Aorta (tissue), 5 donors: ENCODE measurements around the gene KLHL24. TPM values are rescaled to one million over a fixed set of nuclear protein-coding genes. Genes with fewer than 3 reads are reported as not detected.
"Not testable (repeated sequence)": the region's sequence is repeated elsewhere in the genome, so short reads cannot be mapped to it uniquely, and the experiment has no call there.

Experiments used
- ATAC-seq: fragments of 200-7000 bp; cut with Tn5 transposase; one replicate; pipeline ENCODE4 v1.9.1; 2022; ENCODE audit warnings: moderate library complexity; ENCODE audit not compliant: low FRiP score
- DNase-seq, 2 donors: peaks; one replicate each; pipeline ENCODE4 v3.0.0-alpha.2; 2020
- H3K27ac ChIP-seq, 2 donors: one replicate each; pipeline ENCODE4 v1.5.1; 2013; ENCODE audit warnings: low read length in 2 of 2, mild to moderate bottlenecking in 2 of 2, moderate library complexity in 2 of 2, control low read depth in 1 of 2, inconsistent platforms in 1 of 2, low read depth in 1 of 2
- H3K27me3 ChIP-seq, 2 donors: one replicate each; pipeline ENCODE4 v1.6.1; 2013; ENCODE audit warnings: control low read depth in 1 of 2, low read length in 1 of 2, mild to moderate bottlenecking in 1 of 2, moderate library complexity in 1 of 2; ENCODE audit not compliant: insufficient read depth in 2 of 2, control insufficient read depth in 1 of 2
- H3K36me3 ChIP-seq, 2 donors: one replicate each; pipeline ENCODE4 v1.6.1; 2013; ENCODE audit warnings: control low read depth in 1 of 2, low read length in 1 of 2, mild to moderate bottlenecking in 1 of 2; ENCODE audit not compliant: insufficient read depth in 2 of 2, control insufficient read depth in 1 of 2
- H3K4me1 ChIP-seq, 2 donors: one replicate each; pipeline ENCODE4 v1.6.1; 2013; ENCODE audit warnings: low read length in 2 of 2, control low read depth in 1 of 2, mild to moderate bottlenecking in 1 of 2, moderate library complexity in 1 of 2; ENCODE audit not compliant: insufficient read depth in 2 of 2, control insufficient read depth in 1 of 2
- H3K4me3 ChIP-seq, 2 donors: one replicate each; pipeline ENCODE4 v1.5.1; 2013; ENCODE audit warnings: low read length in 2 of 2, control low read depth in 1 of 2, mild to moderate bottlenecking in 1 of 2
- H3K9me3 ChIP-seq: one replicate; pipeline ENCODE4 v1.6.1; 2013; ENCODE audit warnings: mild to moderate bottlenecking, low read length; ENCODE audit not compliant: control insufficient read depth
- WGBS, 2 donors: extraction: QIAGEN DNeasy Blood & Tissue Kit; methylation state at CpG; one replicate each; pipeline ENCODE4 v1.1.7; 2013; 5-methylcytosine and 5-hydroxymethylcytosine counted together
- intact Hi-C, 2 donors: fragments of 100-400 bp; cut with DNase I; formaldehyde crosslinking; loops; one replicate each; pipeline versions ENCODE4 v1.14.2 to v1.15.0; 2022
- polyA plus RNA-seq, 2 donors: library from polyadenylated mRNA; stranded (reverse); fragments of 200-250 nt; gene quantifications; one replicate each; pipeline ENCODE4 v1.2.3, GENCODE V29; 2013
- total RNA-seq, 2 donors: library from RNA; stranded (reverse); fragmentation: NEBNext Ultra II Directional; extraction: Animal tissue kit (Norgen Biotek cat#: 25700); gene quantifications; one replicate each; pipeline ENCODE4 v1.2.1, GENCODE V29; 2021
- donor health status: healthy with polysubstance abuse.
- donor health status: Bipolar disorder and iron deficiency.
- donor health status: DM: no; HTN: no; CAD: no.
- donor health status: DM: no; HTN: no; CAD: no.
- donor health status: DM: yes; HTN: yes; CAD: no.

KLHL24 gene
- total and polyA plus RNA-seq, 4 donors = 10.8 to 62.6 (median 23.9) TPM

DNA sequence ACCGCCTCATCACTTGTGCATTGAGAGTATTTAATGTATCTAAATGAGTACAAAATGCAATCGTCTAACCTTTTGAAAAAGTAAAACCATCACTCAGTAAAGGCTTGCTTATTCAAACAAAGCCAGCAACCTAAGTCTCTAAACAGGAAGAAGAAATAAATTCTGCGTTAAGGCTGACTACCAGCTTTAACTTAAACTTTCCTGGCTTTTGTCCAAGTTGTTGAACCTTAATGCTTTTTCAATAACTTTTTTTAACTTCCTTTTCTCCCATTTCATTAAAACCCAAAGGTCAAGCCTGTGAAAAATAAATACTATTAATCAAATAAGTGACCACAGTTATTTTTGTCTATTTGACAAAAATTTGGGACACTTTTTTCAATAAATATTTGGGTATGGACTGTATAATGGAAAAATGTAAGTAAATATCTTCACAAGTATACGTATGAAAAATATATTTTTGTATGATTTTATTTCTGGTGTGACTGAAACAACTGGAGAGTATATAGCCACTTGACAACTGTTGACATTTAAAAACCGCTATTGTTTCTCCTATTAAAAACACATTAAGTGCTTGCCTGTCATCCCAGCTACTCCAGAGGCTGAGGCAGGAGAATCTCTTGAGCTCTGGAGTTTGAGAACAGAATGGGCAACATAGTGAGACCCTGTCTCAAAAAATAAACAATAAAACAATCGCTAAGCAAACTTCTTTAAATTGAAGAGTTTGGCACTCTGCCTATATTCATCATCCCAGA is 2.9 kb downstream of the KLHL24 start:
- Histone ChIP-seq H3K4me3 (no peak overlapping the region), H3K27me3 (no peaks in the 10 kb centered on the region), H3K27ac (no peak overlapping the region), H3K4me1 (peaks cover 0 to 4% of the 10 kb centered on the region in 2 donors), H3K9me3 (no peaks in the 10 kb centered on the region), H3K36me3 (no peaks in the 10 kb centered on the region)
- DNase-seq (no peak), ATAC-seq (no peak)
- intact Hi-C loops = loop anchor here in 1 of 2 donors (5.0 kb wide), 1 partner anchor 59 kb away; the partner anchor contains the start of gene YEATS2
- 63 to 66% methylated on average over 6 of the region's 6 CpGs for WGBS, 2 donors

DNA sequence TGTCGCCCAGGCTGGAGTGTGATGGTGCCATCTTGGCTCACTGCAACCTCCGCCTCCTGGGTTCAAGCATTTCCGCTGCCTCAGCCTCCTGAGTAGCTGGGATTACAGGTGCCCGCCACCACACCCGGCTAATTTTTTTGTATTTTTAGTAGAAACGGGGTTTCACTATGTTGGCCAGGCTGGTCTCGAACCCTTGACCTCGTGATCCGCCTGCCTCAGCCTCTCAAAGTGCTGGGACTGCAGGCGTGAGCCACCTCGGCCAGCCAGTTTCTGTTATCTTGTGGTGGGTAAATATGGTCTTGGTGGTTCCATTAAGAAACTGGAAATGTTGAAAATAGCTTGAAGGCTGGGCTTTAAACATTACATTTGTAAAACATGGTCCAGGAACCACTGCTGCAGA is 5.2 kb downstream of the KLHL24 start:
- ATAC-seq, DNase-seq, H3K4me1 ChIP-seq, H3K36me3 ChIP-seq, H3K27me3 ChIP-seq, intact Hi-C loops, H3K9me3 ChIP-seq, H3K27ac ChIP-seq, H3K4me3 ChIP-seq: not testable (repeated sequence)
- 84 to 96% methylated on average over 9 to 11 of the region's 11 CpGs for WGBS, 2 donors

DNA sequence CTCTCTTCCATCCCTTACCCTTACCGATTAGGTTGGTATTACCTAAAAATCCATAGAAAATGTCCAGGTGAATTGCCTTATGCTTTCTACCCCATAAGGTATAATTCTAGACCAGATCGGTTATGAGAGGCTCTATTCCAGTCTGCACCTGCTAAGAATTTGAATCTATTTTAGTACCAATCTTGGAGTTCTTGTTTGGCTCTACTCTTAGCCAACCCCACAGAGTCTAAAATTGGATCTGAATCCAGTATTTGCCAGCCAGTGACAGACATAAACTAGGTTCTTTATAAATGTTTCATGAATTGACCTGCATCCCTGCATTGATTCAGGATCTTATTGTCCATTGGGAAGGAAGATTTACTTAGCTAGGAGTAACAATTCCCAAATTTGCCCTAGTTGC is 6.5 kb downstream of the KLHL24 start:
- Histone ChIP-seq H3K4me1 (peaks cover 0 to 4% of the 10 kb centered on the region in 2 donors), H3K27ac (no peak overlapping the region), H3K4me3 (no peak overlapping the region), H3K9me3 (no peaks in the 10 kb centered on the region), H3K27me3 (no peaks in the 10 kb centered on the region), H3K36me3 (no peaks in the 10 kb centered on the region)
- intact Hi-C loops = no loop called here
- no peak for ATAC-seq
- no peak for DNase-seq
- 7 to 52% methylated on average over 2 of the region's 2 CpGs for WGBS, 2 donors

DNA sequence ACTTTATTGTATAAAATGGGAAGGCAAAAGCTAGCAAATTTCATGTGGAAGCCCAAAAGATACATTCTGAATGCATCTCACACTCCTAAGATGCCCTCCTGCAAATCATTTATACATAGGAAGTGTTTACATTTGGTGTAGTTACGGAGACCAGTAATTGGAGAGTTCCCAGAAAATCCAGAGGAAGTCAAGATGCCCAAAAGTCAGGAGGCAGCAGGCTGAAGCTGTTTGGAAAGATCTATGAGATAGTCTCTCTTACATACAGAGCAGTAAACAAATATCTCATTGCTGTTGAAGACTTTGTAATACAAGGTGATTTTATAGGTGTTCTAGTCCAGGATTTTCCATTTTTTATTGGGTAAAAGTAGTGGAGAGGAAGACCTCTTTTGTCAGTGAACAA is 8.8 kb downstream of the KLHL24 start:
- WGBS, 2 donors = 79 to 81% methylated on average over 1 of the region's 1 CpG
- intact Hi-C loops = no loop called here
- no peak overlapping the region for H3K27ac ChIP-seq

DNA sequence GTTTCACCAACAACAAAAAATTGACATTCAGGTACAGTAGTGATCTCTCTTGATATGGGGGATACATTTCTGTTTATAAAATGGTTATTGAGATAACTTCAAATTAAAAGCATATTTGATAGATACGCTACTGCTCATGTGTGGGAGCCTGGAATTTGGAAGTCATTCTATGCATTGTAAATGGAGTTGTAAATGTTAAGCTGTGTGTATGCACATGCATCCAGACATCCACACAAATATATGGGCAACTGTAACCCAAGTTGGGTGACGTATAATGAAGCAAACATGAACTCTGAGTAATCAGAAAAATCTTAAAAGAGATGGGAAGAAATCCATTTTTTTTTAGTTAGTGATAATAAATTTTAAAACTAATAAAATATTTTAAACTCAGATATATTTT is 9.8 kb downstream of the KLHL24 start:
- 93 to 96% methylated on average over 2 of the region's 2 CpGs for WGBS, 2 donors
- intact Hi-C loops = no loop called here

More for the DNA sequence above, 8.8 kb downstream of the KLHL24 start:
- Histone ChIP-seq H3K27me3 (no peaks in the 10 kb centered on the region), H3K4me1 (peaks cover 0 to 4% of the 10 kb centered on the region in 2 donors), H3K4me3 (no peak overlapping the region), H3K9me3 (no peaks in the 10 kb centered on the region), H3K36me3 (no peaks in the 10 kb centered on the region)
- DNase-seq (no peak), ATAC-seq (no peak)

DNA sequence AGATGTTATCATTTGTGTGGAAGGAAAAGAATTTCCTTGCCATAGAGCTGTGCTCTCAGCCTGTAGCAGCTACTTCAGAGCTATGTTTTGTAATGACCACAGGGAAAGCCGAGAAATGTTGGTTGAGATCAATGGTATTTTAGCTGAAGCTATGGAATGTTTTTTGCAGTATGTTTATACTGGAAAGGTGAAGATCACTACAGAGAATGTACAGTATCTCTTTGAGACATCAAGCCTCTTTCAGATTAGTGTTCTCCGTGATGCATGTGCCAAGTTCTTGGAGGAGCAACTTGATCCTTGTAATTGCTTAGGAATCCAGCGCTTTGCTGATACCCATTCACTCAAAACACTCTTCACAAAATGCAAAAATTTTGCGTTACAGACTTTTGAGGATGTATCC is 15.1 kb downstream of the KLHL24 start:
- ATAC-seq (no peak), DNase-seq (no peak)
- Histone ChIP-seq H3K4me1 (peaks cover 2% of the 10 kb centered on the region in 2 donors), H3K27ac (no peak overlapping the region), H3K9me3 (peaks cover 4% of the 10 kb centered on the region), H3K36me3 (peaks cover 7 to 9% of the 10 kb centered on the region in 2 donors), H3K4me3 (no peak overlapping the region), H3K27me3 (no peaks in the 10 kb centered on the region)
- 94 to 95% methylated on average over 4 of the region's 4 CpGs for WGBS, 2 donors
- intact Hi-C loops = no loop called here

More for the DNA sequence above, 9.8 kb downstream of the KLHL24 start:
- no peak for ATAC-seq
- no peak for DNase-seq
- Histone ChIP-seq H3K27ac (no peak overlapping the region), H3K4me1 (peaks cover 0 to 4% of the 10 kb centered on the region in 2 donors), H3K9me3 (no peaks in the 10 kb centered on the region), H3K4me3 (no peak overlapping the region), H3K36me3 (no peaks in the 10 kb centered on the region), H3K27me3 (no peaks in the 10 kb centered on the region)

DNA sequence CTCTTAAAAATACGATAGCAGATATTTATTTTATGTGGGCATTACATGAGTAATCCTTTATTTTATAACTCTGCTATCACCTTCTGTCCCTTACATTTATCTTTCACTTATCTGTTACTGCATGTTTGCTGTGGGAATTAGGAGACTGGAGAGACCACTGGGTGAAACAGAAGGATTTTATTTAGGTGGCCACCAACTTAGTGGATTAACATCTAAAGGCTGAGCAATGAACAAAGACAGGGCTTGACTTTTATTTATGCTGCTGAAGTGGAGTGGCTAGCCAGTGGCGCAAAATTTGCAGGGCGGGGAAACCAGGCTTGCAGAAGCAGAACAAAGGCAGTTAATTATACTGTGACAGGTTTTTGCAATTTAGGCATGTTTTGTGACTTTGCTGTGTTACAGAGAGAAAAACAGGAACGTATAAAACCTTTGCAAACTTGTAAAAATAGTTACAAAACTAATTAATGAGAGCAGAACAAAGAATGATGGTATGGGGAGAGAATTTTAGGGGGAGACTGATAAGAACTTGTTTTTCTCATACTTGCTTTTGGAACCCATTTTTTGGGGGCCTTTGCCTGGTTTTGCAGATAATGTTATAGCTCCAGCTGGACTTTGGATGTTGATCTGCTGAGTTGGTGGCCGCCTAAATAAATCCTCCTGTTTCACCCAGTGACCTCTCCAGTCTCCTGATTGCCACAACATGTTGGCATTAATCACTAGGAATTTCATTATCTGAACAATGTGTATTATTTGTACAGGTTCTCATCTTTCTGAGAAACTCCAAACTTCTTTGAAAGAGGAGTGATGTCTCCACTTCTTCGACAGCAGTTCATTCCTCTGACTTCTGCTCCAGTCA is 18.0 kb downstream of the KLHL24 start:
- intact Hi-C loops = no loop called here
- 81 to 96% methylated on average over 6 of the region's 6 CpGs for WGBS, 2 donors
- Histone ChIP-seq H3K27me3 (no peaks in the 10 kb centered on the region), H3K4me3 (no peak overlapping the region), H3K27ac (no peak overlapping the region), H3K9me3 (peaks cover 4% of the 10 kb centered on the region), H3K36me3 (peaks cover 7 to 9% of the 10 kb centered on the region in 2 donors), H3K4me1 (peaks cover 2% of the 10 kb centered on the region in 2 donors)
- ATAC-seq (no peak), DNase-seq (no peak)

DNA sequence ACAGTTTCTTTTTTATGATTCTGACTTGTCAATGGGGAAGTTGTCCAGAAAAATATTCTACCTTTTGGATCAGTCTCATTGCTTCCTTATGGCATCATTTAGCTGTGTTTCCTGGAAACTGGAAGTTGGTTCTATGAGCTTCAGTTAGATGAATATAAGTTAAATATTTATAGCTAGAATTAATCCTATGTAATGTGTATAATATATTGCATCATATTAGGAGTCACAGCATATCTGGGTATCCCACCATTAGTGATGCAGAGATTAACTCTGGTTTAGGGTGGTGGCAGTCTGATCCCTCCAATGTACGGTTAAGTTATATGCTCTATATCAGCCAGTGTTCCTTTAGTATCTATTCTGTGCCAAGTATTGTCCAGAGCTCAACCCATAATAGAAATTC is 19.3 kb downstream of the KLHL24 start:
- Histone ChIP-seq H3K27ac (no peak overlapping the region), H3K4me1 (peaks cover 2% of the 10 kb centered on the region in 2 donors), H3K27me3 (no peaks in the 10 kb centered on the region), H3K9me3 (peaks cover 4% of the 10 kb centered on the region), H3K4me3 (no peak overlapping the region), H3K36me3 (peaks cover 9 to 11% of the 10 kb centered on the region in 2 donors)
- WGBS, 2 donors = 94 to 100% methylated on average over 1 of the region's 1 CpG
- ATAC-seq (no peak), DNase-seq (no peak)
- intact Hi-C loops = no loop called here
